ENCODE measurements around the gene MRPL47. TPM values are rescaled to one million over a fixed set of nuclear protein-coding genes. Genes with fewer than 3 reads are reported as not detected.
"Not testable (repeated sequence)": the region's sequence is repeated elsewhere in the genome, so short reads cannot be mapped to it uniquely, and the experiment has no call there.

Gene MRPL47
- total and polyA plus RNA-seq, 3 donors from 2014 or later = 30.0 to 88.6 (median 36.1) TPM

DNA sequence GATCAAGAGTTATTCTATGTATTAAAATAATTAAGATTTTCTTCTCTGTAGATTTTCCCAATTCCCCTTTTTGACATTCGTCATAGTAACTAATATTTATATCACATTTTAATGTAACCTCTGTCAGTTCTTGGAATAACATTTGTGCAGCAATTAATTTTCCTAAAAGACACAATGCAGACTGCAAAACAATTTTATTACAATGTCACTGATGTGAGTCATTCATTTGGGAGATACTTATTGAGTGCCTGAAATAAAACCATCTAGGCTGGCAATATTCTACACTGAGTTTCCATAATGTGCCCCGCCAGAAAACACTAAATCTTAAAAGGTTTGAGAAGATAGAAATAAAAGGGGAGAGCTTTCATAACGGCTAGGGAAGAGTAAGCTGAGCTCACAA is 41.7 kb upstream of the MRPL47 start:
- Histone ChIP-seq H3K4me3 (no peak overlapping the region), H3K27me3 (no peaks in the 10 kb centered on the region), H3K9me3 (no peaks in the 10 kb centered on the region), H3K4me1 (no peaks in the 10 kb centered on the region), H3K36me3 (ENCODE audit: low read depth, missing control alignments) (no peaks in the 10 kb centered on the region), H3K27ac (no peak overlapping the region)
- TF ChIP-seq POLR2A (IDR thresholded peaks at IDR 0.05) (no peak), CTCF (IDR thresholded peaks at IDR 0.05) (no peak)
- DNase-seq = no peak
- WGBS, 2 donors = 71 to 82% methylated on average over 3 of the region's 3 CpGs
- intact Hi-C loops (cut with DNase I; ENCODE audit: low total_unique reads) = no loop called here

DNA sequence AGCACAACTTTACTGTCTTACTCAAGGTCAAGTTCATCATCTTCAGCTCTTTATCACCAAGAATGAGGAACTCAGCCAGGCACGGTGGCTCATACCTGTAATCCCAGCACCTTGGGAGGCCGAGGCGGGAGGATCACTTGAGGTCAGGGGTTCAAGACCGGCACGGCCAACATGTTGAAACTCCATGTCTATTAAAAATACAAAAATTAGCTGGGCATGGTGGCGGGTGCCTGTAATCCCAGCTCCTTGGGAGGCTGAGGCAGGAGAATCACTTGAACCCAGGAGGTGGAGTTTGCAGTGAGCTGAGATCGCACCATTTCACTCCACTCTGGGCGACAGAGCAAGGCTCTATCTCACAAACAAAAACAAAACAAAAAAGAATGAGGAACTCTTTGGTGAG is 39.4 kb upstream of the MRPL47 start:
- not testable (repeated sequence) for H3K27ac ChIP-seq

GRCh38 chr3:179642871-179643270 is 38.4 kb upstream of the MRPL47 start:
- H3K4me1 ChIP-seq = no peaks in the 10 kb centered on the region
- TF ChIP-seq CTCF (IDR thresholded peaks at IDR 0.05) (no peak), POLR2A (IDR thresholded peaks at IDR 0.05) (no peak)
- H3K27ac ChIP-seq = no peak overlapping the region
- H3K4me3 ChIP-seq = no peak overlapping the region
- H3K9me3 ChIP-seq = no peaks in the 10 kb centered on the region
- WGBS, 2 donors = 87 to 94% methylated on average over 3 of the region's 3 CpGs
- H3K27me3 ChIP-seq = no peaks in the 10 kb centered on the region
- no peak for DNase-seq
- no peaks in the 10 kb centered on the region for H3K36me3 ChIP-seq (ENCODE audit: low read depth, missing control alignments)
- intact Hi-C loops (cut with DNase I; ENCODE audit: low total_unique reads) = no loop called here

More for the DNA sequence above, 39.4 kb upstream of the MRPL47 start:
- H3K9me3 ChIP-seq; H3K36me3 ChIP-seq (ENCODE audit: low read depth, missing control alignments); H3K4me3 ChIP-seq; H3K27me3 ChIP-seq; intact Hi-C loops (cut with DNase I; ENCODE audit: low total_unique reads); H3K4me1 ChIP-seq; DNase-seq: not testable (repeated sequence)
- WGBS, 2 donors = 80 to 94% methylated on average over 8 of the region's 8 CpGs

DNA sequence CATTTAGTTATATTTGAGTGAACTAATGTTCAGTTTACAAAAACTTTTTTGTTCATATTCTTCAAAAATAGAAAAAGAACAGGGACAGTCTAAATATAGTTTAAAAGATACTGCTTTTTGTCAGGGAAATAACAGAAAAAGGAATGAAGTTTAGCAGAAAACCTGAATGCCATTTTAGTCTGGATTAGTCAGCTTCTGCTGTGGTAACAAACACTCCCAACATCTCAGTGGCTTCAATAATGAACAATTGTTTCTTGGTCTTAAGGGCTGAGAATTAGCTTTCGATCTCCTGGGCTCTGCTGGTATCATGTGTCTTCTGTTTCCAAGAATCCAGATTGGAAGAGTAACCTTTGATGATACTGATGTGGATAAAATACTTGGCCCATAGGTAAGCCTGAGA is 36.0 kb upstream of the MRPL47 start:
- Histone ChIP-seq H3K27me3 (no peaks in the 10 kb centered on the region), H3K27ac (no peak overlapping the region), H3K4me3 (no peak overlapping the region), H3K4me1 (no peaks in the 10 kb centered on the region), H3K36me3 (ENCODE audit: low read depth, missing control alignments) (no peaks in the 10 kb centered on the region), H3K9me3 (no peaks in the 10 kb centered on the region)
- intact Hi-C loops (cut with DNase I; ENCODE audit: low total_unique reads) = no loop called here
- no peak for DNase-seq
- no peak for TF ChIP-seq CTCF (IDR thresholded peaks at IDR 0.05)
- no peak for TF ChIP-seq POLR2A (IDR thresholded peaks at IDR 0.05)
- 82 to 90% methylated on average over 1 of the region's 1 CpG for WGBS, 2 donors

GRCh38 chr3:179630753-179631451 is 26.5 kb upstream of the MRPL47 start:
- Histone ChIP-seq H3K4me1 (no peaks in the 10 kb centered on the region), H3K4me3 (no peak overlapping the region), H3K27me3 (no peaks in the 10 kb centered on the region), H3K27ac (no peak overlapping the region), H3K9me3 (no peaks in the 10 kb centered on the region), H3K36me3 (ENCODE audit: low read depth, missing control alignments) (no peaks in the 10 kb centered on the region)
- TF ChIP-seq POLR2A (IDR thresholded peaks at IDR 0.05) (no peak), CTCF (IDR thresholded peaks at IDR 0.05) (no peak)
- 87% methylated on average over 3 of the region's 3 CpGs for WGBS, 2 donors
- no peak for DNase-seq
- intact Hi-C loops (cut with DNase I; ENCODE audit: low total_unique reads) = no loop called here
